ENCODE measurements around the gene CSF3.
A peak's percentile ranks its signal among the peaks of the same experiment; 100 is the strongest.

Gene CSF3

DNA sequence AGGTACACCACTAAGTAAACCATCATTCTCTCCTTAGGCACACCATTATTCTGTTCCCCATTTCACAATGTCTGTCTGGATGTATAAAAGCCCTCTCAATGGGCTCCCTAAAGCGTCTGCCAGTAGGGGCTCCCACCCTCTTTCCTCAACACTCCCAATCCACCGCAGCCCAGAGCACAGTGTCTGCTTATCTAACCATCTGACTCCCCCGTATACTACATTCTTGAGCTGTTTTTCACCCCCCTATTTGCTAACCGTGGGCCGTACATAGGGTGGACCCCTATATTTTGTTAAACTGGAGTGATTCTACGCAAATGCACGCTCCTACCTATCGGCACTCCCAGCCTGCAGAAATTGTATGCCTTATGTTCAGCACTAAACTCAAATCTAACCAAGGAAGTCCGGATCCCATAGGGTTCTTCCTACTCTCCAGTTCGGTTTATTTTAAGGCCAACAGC is 35.3 kb upstream of the CSF3 start:
- no peak for DNase-seq (ENCODE audit: low read depth, low spot score)
- peak overlapping the region; percentile 64 for H3K4me3 ChIP-seq (ENCODE audit: low read depth, low read length)
- ChIA-PET CTCF (interaction anchor here (0.9 to 23.7 kb wide), 32 partner anchors 8 to 357 kb away, joined by 3 to 450 read pairs (median 5); partner anchors contain the start of genes GSDMA, ORMDL3 and ZPBP2), POLR2A (interaction anchor here (0.6 to 1.2 kb wide), 7 partner anchors 11 to 495 kb away, joined by 3 to 7 read pairs (median 3); partner anchors contain the start of gene CASC3)
- peak; percentile 7 for TF ChIP-seq CTCF (IDR thresholded peaks at IDR 0.05; ENCODE audit: insufficient read depth, low read length, missing control alignments)

GRCh38 chr17:39980351-39981206 is 34.7 kb upstream of the CSF3 start, which contains the start of gene PSMD3:
TSS of gene PSMD3 (plus strand) at chr17:39980807. CDS start at chr17:39980971, 164 bp downstream.
- peak; percentile 64 for TF ChIP-seq CTCF (IDR thresholded peaks at IDR 0.05; ENCODE audit: insufficient read depth, low read length, missing control alignments)
- peak within 1 kb of the TSS; percentile 96 for H3K4me3 ChIP-seq (ENCODE audit: low read depth, low read length)
- DNase-seq (ENCODE audit: low read depth, low spot score): peak; percentile 97
- ChIA-PET POLR2A (interaction anchor here (0.6 to 1.2 kb wide), 5 partner anchors 12 to 160 kb away, joined by 3 to 7 read pairs (median 3); partner anchors contain the start of gene CASC3), CTCF (interaction anchor here (0.6 to 23.7 kb wide), 37 partner anchors 9 to 358 kb away, joined by 3 to 450 read pairs (median 5); partner anchors contain the start of genes GSDMA, GSDMB, NR1D1 and ORMDL3)

GRCh38 chr17:39981207-39981741 is 34.0 kb upstream of the CSF3 start:
- TF ChIP-seq CTCF (IDR thresholded peaks at IDR 0.05; ENCODE audit: insufficient read depth, low read length, missing control alignments): no peak
- CTCF ChIA-PET: interaction anchor here (0.6 to 23.7 kb wide), 34 partner anchors 9 to 252 kb away, joined by 3 to 450 read pairs (median 5); partner anchors contain the start of genes GSDMA, GSDMB, NR1D1 and ORMDL3
- DNase-seq (ENCODE audit: low read depth, low spot score): no peak
- peak overlapping the region; percentile 96 for H3K4me3 ChIP-seq (ENCODE audit: low read depth, low read length)
- POLR2A ChIA-PET: interaction anchor here (1.0 to 1.2 kb wide), 2 partner anchors 22 to 159 kb away, joined by 5 to 7 read pairs; partner anchors contain the start of gene CASC3

GRCh38 chr17:39981766-39982375 is 33.4 kb upstream of the CSF3 start:
- ChIA-PET POLR2A (no interaction called here), CTCF (interaction anchor here (0.9 to 23.7 kb wide), 12 partner anchors 10 to 361 kb away, joined by 3 to 450 read pairs (median 4); partner anchors contain the start of genes GSDMA and NR1D1)
- H3K4me3 ChIP-seq (ENCODE audit: low read depth, low read length): peak overlapping the region; percentile 96
- no peak for TF ChIP-seq CTCF (IDR thresholded peaks at IDR 0.05; ENCODE audit: insufficient read depth, low read length, missing control alignments)
- DNase-seq (ENCODE audit: low read depth, low spot score): no peak

GRCh38 chr17:39988206-39988810 is 26.9 kb upstream of the CSF3 start:
- no peak for DNase-seq (ENCODE audit: low read depth, low spot score)
- ChIA-PET CTCF (interaction anchor here (3.9 kb wide), 1 partner anchor 25 kb away, joined by 11 read pairs; no protein-coding TSS in a partner anchor), POLR2A (no interaction called here)
- no peak for TF ChIP-seq CTCF (IDR thresholded peaks at IDR 0.05; ENCODE audit: insufficient read depth, low read length, missing control alignments)
- H3K4me3 ChIP-seq (ENCODE audit: low read depth, low read length): no peak overlapping the region

All from AG04449 (cell line).